ENCODE measurements around the gene PIMREG.

DNA sequence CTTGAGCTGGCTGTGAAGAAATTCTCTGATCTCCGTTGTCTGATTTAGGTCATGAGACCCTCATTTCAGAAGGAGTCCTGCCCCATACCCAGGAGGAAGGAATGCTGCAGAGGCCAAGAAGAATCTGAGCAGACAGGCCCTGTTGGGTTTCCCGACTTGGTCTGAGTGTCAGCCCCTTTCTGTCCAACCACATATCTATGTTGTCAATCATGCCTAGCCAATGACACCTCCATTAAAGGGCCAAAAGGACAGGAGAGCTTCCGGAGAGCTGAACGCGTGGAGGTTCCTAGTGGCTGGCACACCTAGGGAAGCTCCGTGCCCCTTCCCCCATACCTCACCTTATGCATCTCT is 37.8 kb downstream of the PIMREG start:
- TF ChIP-seq, protein P1, sequence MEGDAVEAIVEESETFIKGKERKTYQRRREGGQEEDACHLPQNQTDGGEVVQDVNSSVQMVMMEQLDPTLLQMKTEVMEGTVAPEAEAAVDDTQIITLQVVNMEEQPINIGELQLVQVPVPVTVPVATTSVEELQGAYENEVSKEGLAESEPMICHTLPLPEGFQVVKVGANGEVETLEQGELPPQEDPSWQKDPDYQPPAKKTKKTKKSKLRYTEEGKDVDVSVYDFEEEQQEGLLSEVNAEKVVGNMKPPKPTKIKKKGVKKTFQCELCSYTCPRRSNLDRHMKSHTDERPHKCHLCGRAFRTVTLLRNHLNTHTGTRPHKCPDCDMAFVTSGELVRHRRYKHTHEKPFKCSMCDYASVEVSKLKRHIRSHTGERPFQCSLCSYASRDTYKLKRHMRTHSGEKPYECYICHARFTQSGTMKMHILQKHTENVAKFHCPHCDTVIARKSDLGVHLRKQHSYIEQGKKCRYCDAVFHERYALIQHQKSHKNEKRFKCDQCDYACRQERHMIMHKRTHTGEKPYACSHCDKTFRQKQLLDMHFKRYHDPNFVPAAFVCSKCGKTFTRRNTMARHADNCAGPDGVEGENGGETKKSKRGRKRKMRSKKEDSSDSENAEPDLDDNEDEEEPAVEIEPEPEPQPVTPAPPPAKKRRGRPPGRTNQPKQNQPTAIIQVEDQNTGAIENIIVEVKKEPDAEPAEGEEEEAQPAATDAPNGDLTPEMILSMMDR (IDR thresholded peaks at IDR 0.05; ENCODE audit: borderline replicate concordance, extremely low read depth, low read length, poor library complexity, severe bottlenecking), result no peak
- no peak for TF ChIP-seq EZH2 (IDR thresholded peaks at IDR 0.05; ENCODE audit: borderline replicate concordance, low read depth, low read length, severe bottlenecking)
